B cell (primary cell): ENCODE results near the gene CIITA.

Source experiments
- EZH2 ChIP-seq: IDR thresholded peaks from 2 replicates; pipeline ENCODE4 v1.6.1; 2012; ENCODE audit warnings: borderline replicate concordance, low read depth, mild to moderate bottlenecking, moderate library complexity, low read length; ENCODE audit not compliant: insufficient read depth, poor library complexity, severe bottlenecking
- TF ChIP-seq, protein P1 (sequence below): fragments of 200-600 bp; IDR thresholded peaks from one replicate; pipeline ENCODE4 v1.8.0; 2022; ENCODE audit warnings: antibody characterized with exemption, mild to moderate bottlenecking

DNA sequence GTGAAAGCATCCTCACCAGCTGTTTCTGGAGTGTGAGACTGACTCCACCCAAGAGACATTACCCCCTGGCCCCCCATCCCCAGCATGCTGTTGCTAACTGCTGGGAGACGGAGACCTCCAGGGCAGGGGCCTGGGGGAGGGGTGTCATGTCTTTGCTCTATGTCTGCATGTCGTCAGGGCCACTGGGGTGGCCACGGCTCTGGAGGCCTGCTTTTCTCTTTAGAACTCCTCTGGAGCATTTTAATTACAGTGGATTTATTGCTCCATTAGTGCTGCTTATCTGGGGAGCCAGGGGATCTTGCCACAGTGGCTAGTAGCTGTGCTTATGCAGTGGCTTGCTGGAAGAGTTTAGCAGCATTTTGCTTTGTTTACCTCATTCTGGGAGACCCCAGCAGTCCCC lies 99.6 kb downstream of the CIITA start:
- TF ChIP-seq, protein P1, sequence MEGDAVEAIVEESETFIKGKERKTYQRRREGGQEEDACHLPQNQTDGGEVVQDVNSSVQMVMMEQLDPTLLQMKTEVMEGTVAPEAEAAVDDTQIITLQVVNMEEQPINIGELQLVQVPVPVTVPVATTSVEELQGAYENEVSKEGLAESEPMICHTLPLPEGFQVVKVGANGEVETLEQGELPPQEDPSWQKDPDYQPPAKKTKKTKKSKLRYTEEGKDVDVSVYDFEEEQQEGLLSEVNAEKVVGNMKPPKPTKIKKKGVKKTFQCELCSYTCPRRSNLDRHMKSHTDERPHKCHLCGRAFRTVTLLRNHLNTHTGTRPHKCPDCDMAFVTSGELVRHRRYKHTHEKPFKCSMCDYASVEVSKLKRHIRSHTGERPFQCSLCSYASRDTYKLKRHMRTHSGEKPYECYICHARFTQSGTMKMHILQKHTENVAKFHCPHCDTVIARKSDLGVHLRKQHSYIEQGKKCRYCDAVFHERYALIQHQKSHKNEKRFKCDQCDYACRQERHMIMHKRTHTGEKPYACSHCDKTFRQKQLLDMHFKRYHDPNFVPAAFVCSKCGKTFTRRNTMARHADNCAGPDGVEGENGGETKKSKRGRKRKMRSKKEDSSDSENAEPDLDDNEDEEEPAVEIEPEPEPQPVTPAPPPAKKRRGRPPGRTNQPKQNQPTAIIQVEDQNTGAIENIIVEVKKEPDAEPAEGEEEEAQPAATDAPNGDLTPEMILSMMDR = no peak
- TF ChIP-seq EZH2 = no peak
